ENCODE data around the gene BACH1.

GRCh38 chr21:29264721-29265120 is 34.0 kb upstream of the BACH1 start:
- TF ChIP-seq CTCF (IDR thresholded peaks at IDR 0.05), result no peak
- no peak for TF ChIP-seq POLR2AphosphoS5 (IDR thresholded peaks at IDR 0.05)
- no peak for TF ChIP-seq POLR2A (IDR thresholded peaks at IDR 0.05)

Data from breast epithelium (tissue), 3 donors.